Breast epithelium (tissue), 4 donors: Measurements from ENCODE around the gene GNG11. TPM values are rescaled to one million over a fixed set of nuclear protein-coding genes. Genes with fewer than 3 reads are reported as not detected.

ENCODE experiments used
- DNase-seq, 2 donors: peaks; one replicate each; pipeline ENCODE4 v3.0.0-alpha.2; 2019; ENCODE audit warnings: low spot score in 2 of 2
- H3K27ac ChIP-seq, 2 donors: fragments of 200-600 bp; sonication (generic) in 1 of 2; one replicate each; pipeline ENCODE4 v1.5.1; 2016 to 2019; ENCODE audit warnings: mild to moderate bottlenecking in 1 of 2
- H3K27me3 ChIP-seq, 2 donors: fragments of 200-600 bp; sonication (generic) in 1 of 2; one replicate each; pipeline versions ENCODE4 v1.5.1 to v1.6.0; 2017 to 2019; ENCODE audit warnings: control low read depth in 1 of 2, mild to moderate bottlenecking in 1 of 2
- H3K36me3 ChIP-seq: fragments of 200-600 bp; one replicate; pipeline ENCODE4 v1.5.1; 2019
- H3K4me1 ChIP-seq, 2 donors: fragments of 200-600 bp; sonication (generic); one replicate each; pipeline ENCODE4 v1.5.1; 2016 to 2019; ENCODE audit warnings: control low read depth in 1 of 2
- H3K4me3 ChIP-seq, 3 donors: fragments of 200-600 bp; sonication (generic); 1 replicate in 2 of 3; 2 replicates in 1 of 3; pipeline ENCODE4 v1.5.1; 2016 to 2019; ENCODE audit warnings: mild to moderate bottlenecking in 3 of 3, moderate library complexity in 2 of 3
- H3K9me3 ChIP-seq, 2 donors: fragments of 200-600 bp; sonication (generic) in 1 of 2; one replicate each; pipeline ENCODE4 v1.5.1; 2016 to 2019; ENCODE audit warnings: control low read depth in 1 of 2
- POLR2A ChIP-seq: fragments of 450-650 bp; IDR thresholded peaks from one replicate; pipeline ENCODE4 v1.6.1; 2016; ENCODE audit warnings: antibody characterized with exemption, mild to moderate bottlenecking, moderate library complexity
- POLR2AphosphoS5 ChIP-seq, 3 donors: sonication (generic); formaldehyde crosslinking; IDR thresholded peaks; one replicate each; pipeline ENCODE4 v1.6.1; 2017; ENCODE audit warnings: antibody characterized with exemption in 3 of 3
- intact Hi-C: fragments of 100-400 bp; cut with DNase I; formaldehyde crosslinking; loops from one replicate; pipeline ENCODE4 v1.15.1; 2023; ENCODE audit warnings: low total_unique reads
- total RNA-seq, 3 donors: library from RNA; depleted of rRNA; stranded (reverse); fragments of >200 nt; gene quantifications; one replicate each; pipeline ENCODE4 v1.1.0, GENCODE V29; 2016
- TF ChIP-seq, protein P1 (sequence below), 3 donors: fragments of 450-650 bp; IDR thresholded peaks; one replicate each; pipeline ENCODE4 v1.5.1; 2016 to 2017; ENCODE audit warnings: antibody characterized with exemption in 3 of 3, mild to moderate bottlenecking in 3 of 3, moderate library complexity in 3 of 3

The GNG11 gene
- total RNA-seq, 3 donors from 2014 or later, result 17.3 to 40.0 (median 25.4) TPM

GRCh38 chr7:93958651-93959050 lies 37.1 kb downstream of the GNG11 start:
- Histone ChIP-seq H3K9me3 (no peaks in the 10 kb centered on the region), H3K36me3 (no peaks in the 10 kb centered on the region), H3K4me3 (no peak overlapping the region), H3K27ac (no peak overlapping the region), H3K27me3 (no peaks in the 10 kb centered on the region), H3K4me1 (no peaks in the 10 kb centered on the region)
- TF ChIP-seq POLR2A (no peak), POLR2AphosphoS5 (IDR thresholded peaks at IDR 0.05) (no peak)
- TF ChIP-seq, protein P1, sequence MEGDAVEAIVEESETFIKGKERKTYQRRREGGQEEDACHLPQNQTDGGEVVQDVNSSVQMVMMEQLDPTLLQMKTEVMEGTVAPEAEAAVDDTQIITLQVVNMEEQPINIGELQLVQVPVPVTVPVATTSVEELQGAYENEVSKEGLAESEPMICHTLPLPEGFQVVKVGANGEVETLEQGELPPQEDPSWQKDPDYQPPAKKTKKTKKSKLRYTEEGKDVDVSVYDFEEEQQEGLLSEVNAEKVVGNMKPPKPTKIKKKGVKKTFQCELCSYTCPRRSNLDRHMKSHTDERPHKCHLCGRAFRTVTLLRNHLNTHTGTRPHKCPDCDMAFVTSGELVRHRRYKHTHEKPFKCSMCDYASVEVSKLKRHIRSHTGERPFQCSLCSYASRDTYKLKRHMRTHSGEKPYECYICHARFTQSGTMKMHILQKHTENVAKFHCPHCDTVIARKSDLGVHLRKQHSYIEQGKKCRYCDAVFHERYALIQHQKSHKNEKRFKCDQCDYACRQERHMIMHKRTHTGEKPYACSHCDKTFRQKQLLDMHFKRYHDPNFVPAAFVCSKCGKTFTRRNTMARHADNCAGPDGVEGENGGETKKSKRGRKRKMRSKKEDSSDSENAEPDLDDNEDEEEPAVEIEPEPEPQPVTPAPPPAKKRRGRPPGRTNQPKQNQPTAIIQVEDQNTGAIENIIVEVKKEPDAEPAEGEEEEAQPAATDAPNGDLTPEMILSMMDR (IDR thresholded peaks at IDR 0.05), result no peak
- no peak for DNase-seq
- intact Hi-C loops, result loop anchor here (5.0 kb wide), 1 partner anchor 1709 kb away; no protein-coding TSS in a partner anchor

- H3K27ac ChIP-seq, result no peak overlapping the region
- DNase-seq, result no peak
- TF ChIP-seq POLR2AphosphoS5 (IDR thresholded peaks at IDR 0.05) (no peak), POLR2A (no peak)
- TF ChIP-seq, protein P1 (IDR thresholded peaks at IDR 0.05), result no peak
- no peaks in the 10 kb centered on the region for H3K9me3 ChIP-seq
- H3K4me1 ChIP-seq, result no peaks in the 10 kb centered on the region
- H3K36me3 ChIP-seq, result no peaks in the 10 kb centered on the region
- no peaks in the 10 kb centered on the region for H3K27me3 ChIP-seq
- intact Hi-C loops, result no loop called here
- no peak overlapping the region for H3K4me3 ChIP-seq
Measured at GRCh38 chr7:93960986-93961385, 39.5 kb downstream of the GNG11 start.

DNA sequence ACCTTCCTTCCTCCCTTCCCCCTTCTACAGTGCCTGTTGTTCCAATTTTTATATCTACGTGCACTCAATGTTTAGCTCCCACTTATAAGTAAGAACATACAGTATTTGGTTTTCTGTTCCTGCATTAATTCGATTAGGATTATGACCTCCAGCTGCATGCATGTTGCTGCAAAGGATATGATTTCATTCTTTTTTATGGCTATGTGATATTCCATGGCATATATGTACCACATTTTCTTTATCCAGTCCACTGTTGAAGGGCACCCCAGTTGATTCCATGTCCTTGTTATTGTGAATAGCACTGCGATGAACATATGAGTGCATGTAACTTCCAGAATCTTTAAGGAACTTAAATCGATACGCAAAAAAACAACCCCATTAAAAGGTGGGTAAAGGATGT lies 42.7 kb downstream of the GNG11 start:
- Histone ChIP-seq H3K4me3 (no peak overlapping the region), H3K9me3 (no peaks in the 10 kb centered on the region), H3K4me1 (no peaks in the 10 kb centered on the region), H3K36me3 (no peaks in the 10 kb centered on the region), H3K27me3 (no peaks in the 10 kb centered on the region), H3K27ac (no peak overlapping the region)
- no peak for DNase-seq
- intact Hi-C loops, result no loop called here
- TF ChIP-seq, protein P1 (IDR thresholded peaks at IDR 0.05), result no peak
- TF ChIP-seq POLR2AphosphoS5 (IDR thresholded peaks at IDR 0.05) (no peak), POLR2A (no peak)

DNA sequence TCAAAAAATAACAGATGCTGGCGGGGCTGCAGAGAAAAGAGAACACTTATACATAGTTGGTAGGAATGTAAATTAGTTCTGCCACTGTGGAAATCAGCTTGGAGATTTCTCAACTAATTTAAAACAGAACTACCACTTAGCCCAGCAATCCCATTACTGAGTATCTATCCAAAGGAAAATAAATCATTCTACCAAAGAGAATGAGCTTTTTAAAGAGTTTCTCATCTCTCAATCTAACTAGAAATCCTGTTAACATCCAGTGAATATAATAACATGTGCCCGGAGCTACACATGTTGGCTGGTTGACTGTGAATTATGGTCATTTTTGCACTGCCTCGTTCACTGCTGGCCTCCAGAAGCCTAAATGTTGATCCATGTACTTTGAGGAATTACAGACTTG lies 43.3 kb downstream of the GNG11 start:
- intact Hi-C loops, result no loop called here

DNA sequence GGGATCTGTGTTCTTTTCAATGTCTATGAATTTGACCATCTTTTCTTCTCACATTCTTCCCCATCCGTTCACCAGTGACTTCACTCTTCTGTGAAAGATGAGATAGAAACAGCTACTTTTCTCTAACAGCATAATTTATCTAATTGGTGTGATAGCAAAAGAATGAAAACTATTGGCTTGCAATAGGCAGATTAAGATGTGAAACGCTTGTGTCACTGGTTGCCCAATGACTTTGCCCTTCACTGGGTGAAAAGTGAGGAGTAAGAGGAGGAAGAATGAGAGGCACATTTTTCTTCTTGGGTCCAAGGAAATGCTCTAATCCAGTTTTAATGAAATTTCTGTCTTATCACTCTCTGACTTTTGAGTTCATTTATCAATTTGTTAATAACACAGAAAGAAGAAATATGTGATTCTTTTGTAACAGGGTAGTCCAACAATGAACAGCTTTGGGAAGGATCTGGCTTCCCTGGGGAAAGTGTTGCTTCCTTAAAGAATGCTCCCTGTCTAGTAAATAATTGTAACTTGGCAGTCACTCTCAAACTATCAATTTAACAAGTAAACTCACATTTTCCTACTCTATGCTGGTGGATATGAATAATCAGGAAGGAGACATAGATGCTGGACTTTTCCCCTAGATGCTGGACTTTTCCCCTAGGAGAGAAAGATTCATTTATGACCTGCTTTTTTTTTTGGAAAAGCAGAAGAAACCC lies 47.5 kb downstream of the GNG11 start:
- intact Hi-C loops, result no loop called here
- Histone ChIP-seq H3K27me3 (no peaks in the 10 kb centered on the region), H3K36me3 (no peaks in the 10 kb centered on the region), H3K27ac (no peak overlapping the region), H3K4me1 (no peaks in the 10 kb centered on the region), H3K9me3 (no peaks in the 10 kb centered on the region), H3K4me3 (no peak overlapping the region)
- DNase-seq, result no peak
- TF ChIP-seq POLR2AphosphoS5 (IDR thresholded peaks at IDR 0.05) (no peak), POLR2A (no peak)
- TF ChIP-seq, protein P1 (IDR thresholded peaks at IDR 0.05), result no peak

More for the DNA sequence above, 43.3 kb downstream of the GNG11 start:
- Histone ChIP-seq H3K36me3 (no peaks in the 10 kb centered on the region), H3K27ac (no peak overlapping the region), H3K4me3 (no peak overlapping the region), H3K27me3 (no peaks in the 10 kb centered on the region), H3K9me3 (no peaks in the 10 kb centered on the region), H3K4me1 (no peaks in the 10 kb centered on the region)
- DNase-seq, result no peak
- TF ChIP-seq, protein P1 (IDR thresholded peaks at IDR 0.05), result no peak
- no peak for TF ChIP-seq POLR2A
